NB4 (cell line): Measurements from ENCODE around the gene RNF7.
"Not testable (repeated sequence)": the region's sequence is repeated elsewhere in the genome, so short reads cannot be mapped to it uniquely, and the experiment has no call there.

Source experiments
- DNase-seq: peaks from one replicate; pipeline ENCODE4 v3.0.0; 2010; ENCODE audit warnings: low read depth
- H3K4me3 ChIP-seq: one replicate; pipeline ENCODE4 v1.5.1; 2011; ENCODE audit warnings: mild to moderate bottlenecking, low read depth, low read length, moderate library complexity
- CTCF ChIP-seq: IDR thresholded peaks from one replicate; pipeline ENCODE4 v1.5.1; 2012; ENCODE audit warnings: low read depth, low read length
- MAX ChIP-seq: IDR thresholded peaks from 2 replicates; pipeline ENCODE4 v1.6.1; 2011; ENCODE audit warnings: low read depth, low read length
- MYC ChIP-seq: IDR thresholded peaks from 2 replicates; pipeline ENCODE4 v1.6.1; 2011; ENCODE audit warnings: low read depth, low read length
- POLR2A ChIP-seq: IDR thresholded peaks from 2 replicates; pipeline ENCODE4 v1.6.1; 2011; ENCODE audit warnings: mild to moderate bottlenecking; ENCODE audit not compliant: insufficient read length; ENCODE audit errors: extremely low read depth

The RNF7 gene

DNA sequence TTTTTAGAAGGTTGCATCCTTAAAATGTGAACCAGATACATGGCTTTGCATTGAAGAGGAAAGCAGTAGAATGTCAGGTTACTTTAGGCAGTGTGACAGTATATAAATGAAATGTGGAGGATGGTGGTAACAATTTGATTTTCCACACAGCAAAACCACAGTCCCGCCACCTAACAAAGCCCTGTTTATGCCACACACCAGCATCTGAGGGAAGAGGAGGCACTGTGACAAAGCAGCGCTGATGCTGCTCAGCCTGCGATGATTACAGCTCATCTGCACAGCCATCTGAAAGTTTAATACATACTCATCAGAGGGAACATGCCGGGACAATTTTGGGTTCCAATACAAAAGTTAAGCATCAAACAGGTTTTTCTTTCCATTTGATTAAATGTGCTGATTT is 8.9 kb downstream of the RNF7 start:
- TF ChIP-seq POLR2A (no peak), MAX (no peak), MYC (no peak), CTCF (no peak)
- DNase-seq: no peak

DNA sequence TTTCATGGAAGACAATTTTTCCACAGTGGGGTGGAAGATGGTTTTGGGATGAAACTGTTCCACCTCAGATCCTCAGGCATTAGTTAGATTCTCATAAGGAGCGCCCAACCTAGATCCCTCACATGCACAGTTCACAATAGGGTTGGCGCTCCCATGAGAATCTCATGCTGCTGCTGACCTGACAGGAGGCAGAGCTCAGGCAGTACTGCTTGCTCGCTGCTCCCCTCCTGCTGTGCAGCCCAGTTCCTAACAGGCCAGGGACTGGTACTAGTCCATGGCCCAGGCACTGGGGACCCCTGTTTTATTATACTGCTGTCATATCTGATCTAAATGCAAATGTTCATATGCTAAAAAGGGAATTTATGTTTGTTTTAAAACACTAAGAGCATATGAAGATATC is 15.3 kb downstream of the RNF7 start:
- H3K4me3 ChIP-seq: no peak overlapping the region
- DNase-seq: no peak

More for the DNA sequence above, 8.9 kb downstream of the RNF7 start:
- H3K4me3 ChIP-seq: no peak overlapping the region

GRCh38 chr3:141754032-141754431 is 15.9 kb downstream of the RNF7 start:
- H3K4me3 ChIP-seq: no peak overlapping the region
- TF ChIP-seq MYC: no peak
- no peak for DNase-seq

More for the DNA sequence above, 15.3 kb downstream of the RNF7 start:
- TF ChIP-seq MAX (no peak), MYC (no peak), CTCF (no peak), POLR2A (no peak)

DNA sequence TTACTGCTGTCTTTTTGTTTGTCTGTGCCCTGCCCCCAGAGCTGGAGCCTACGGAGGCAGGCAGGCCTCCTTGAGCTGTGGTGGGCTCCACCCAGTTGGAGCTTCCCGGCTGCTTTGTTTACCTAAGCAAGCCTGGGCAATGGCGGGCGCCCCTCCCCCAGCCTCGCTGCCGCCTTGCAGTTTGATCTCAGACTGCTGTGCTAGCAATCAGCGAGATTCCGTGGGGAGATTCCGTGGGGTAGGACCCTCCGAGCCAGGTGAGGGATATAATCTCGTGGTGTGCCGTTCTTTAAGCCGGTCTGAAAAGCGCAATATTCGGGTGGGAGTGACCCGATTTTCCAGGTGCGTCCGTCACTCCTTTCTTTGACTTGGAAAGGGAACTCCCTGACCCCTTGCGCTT is 24.5 kb downstream of the RNF7 start:
- not testable (repeated sequence) for H3K4me3 ChIP-seq, DNase-seq

- TF ChIP-seq MYC (no peak), CTCF (no peak), POLR2A (no peak), MAX (no peak)
- H3K4me3 ChIP-seq: no peak within 1 kb of the TSS
- no peak for DNase-seq
These were observed 25.1 kb downstream of the RNF7 start, which contains the start of gene GRK7 for GRCh38 chr3:141763088-141763750. TSS of gene GRK7 (plus strand) at chr3:141763408. CDS start at chr3:141778285, 14,877 bp downstream.

DNA sequence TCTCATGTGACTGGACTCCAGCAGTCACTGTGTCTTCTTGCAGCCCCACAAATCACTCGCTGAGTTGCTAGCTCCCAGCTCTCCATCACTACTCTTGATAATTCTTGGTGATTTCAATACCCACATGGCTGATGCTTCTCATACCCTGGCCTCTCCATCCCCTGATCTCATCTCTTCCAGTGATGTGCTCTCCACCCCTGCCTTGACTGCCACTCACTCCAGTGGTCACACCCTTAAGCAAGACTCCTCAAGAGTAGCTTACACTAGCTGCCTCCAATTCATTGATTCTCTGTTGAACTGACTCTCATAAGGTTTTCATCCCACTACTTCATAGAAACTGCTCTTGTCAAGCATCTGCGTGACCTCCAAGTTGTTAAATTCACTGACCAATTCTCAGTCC is 25.9 kb downstream of the RNF7 start:
- no peak for DNase-seq

More for the DNA sequence above, 25.9 kb downstream of the RNF7 start:
- no peak overlapping the region for H3K4me3 ChIP-seq
- no peak for TF ChIP-seq MYC
- no peak for TF ChIP-seq MAX
- TF ChIP-seq POLR2A: no peak
- no peak for TF ChIP-seq CTCF
